ENCODE measurements around the gene RTP2. TPM values are rescaled to one million over a fixed set of nuclear protein-coding genes. Genes with fewer than 3 reads are reported as not detected.

The RTP2 gene
- total RNA-seq, 1 donor from 2014 or later, result not detected

DNA sequence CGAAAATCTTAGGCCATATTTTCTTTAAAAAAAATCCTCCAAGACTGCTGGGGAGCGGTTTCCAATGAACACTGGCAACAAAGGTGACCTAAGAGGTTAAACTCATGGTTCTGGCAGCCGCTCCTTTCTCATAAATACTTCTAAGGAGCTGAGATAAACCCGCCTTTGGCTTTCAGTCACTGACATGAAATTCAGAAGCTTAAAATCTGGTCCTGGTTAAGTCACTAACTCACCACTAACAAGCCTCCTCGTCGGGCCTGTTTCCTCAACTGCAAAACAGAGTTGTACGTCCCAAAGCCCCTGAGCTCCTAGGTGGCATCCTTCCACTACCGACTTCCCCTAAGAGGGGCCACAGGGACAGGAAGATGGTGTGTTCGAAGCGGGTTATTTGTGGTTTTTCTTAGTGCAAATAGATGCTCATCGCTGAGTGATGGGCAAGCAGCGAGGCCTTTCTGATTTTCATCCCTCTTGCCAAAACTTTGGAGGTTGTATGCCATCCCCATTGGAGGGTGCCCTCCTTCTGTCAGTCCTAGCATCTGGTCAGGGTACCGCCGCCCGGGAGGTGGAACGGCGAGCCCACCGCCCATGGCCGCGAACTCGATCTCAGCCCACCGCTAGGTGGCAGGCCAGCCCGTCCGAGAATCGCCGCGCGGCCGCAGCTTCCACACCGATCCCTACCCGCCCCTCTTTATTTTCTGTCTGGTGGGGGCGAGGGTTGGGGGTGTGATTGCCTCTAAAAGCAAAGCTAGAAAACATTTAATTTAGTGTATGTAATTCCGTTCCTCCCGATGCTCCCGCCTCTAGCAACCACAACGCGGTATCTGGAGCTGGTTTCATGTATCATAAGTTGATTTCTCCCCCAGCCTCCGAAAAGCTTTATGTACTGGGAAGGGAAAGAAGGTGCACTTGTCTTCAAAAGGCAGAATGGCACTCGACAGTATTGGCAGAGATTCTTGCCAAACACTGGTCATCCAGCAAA lies 38.4 kb upstream of the RTP2 start:
- intact Hi-C loops (cut with micrococcal nuclease), result loop anchor here (2.0 to 10.0 kb wide), 2 partner anchors 1214 to 1404 kb away; no protein-coding TSS in a partner anchor

DNA sequence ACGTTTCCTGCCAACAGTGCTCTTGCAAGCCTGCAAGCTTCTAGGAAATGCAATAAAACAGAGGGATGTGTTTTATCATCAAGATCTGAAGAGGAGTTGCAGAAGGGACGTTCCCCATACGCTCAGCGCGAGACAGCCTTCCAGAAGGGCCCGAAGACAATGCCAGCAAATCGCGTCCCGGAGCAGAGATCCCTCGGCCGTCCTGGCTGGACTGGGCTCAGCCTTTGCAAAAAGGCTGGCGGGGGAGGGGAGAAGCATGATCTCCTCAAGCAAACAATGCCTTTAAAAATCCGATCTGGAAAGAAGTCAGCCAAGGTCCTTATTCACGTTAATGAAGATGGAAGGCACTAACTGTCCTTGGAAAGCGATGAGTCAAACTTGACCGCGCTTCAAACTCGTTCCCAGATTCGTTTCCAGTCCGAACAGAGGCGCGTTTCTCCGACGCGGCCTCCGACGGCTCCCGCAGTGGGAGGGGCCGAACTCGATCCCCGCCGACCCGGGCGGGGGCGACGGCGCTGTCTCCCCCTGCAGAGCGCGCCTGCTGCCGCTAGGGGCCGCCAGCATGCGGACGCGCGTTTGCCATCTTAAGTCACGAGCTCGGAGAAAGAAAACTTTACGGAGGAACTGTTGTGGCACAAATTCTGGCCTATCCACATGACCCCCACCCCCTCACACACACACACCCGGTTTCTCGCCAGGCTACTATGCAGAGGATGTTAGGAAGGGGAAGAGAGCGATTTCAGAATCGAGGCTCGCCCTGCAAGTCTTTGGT lies 37.4 kb upstream of the RTP2 start:
- intact Hi-C loops (cut with micrococcal nuclease), result loop anchor here (2.0 to 10.0 kb wide), 2 partner anchors 1215 to 1405 kb away; no protein-coding TSS in a partner anchor
- peak; percentile 21 for ATAC-seq
- DNase-seq, result peak; percentile 89

More for the DNA sequence above, 38.4 kb upstream of the RTP2 start:
- DNase-seq (peak; percentile 85), ATAC-seq (peak; percentile 11)

DNA sequence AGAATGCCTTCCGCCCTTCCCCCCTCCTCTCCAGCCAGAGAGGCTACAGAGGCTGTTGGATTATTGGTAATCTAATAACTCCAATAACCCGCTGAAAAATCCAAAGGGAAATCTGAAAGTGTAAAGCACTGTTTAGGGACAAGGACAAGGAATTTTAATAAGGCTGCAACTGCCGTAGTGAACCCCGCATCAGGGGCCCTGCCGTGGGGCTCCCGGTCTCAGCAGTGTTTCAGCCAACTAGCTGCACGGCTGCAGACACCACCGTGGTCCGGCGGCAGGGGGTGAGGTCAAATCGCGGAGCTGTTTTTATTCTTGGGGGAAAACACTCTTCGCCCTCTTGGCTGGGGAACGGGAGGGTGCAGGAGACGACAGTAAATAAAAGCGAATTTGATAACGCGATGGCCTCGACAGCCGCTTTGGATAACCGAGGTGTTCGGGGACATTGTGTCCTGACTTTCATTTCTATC lies 36.8 kb upstream of the RTP2 start:
- DNase-seq (peak; percentile 66), ATAC-seq (peak; percentile 1)
- intact Hi-C loops (cut with micrococcal nuclease), result no loop called here

DNA sequence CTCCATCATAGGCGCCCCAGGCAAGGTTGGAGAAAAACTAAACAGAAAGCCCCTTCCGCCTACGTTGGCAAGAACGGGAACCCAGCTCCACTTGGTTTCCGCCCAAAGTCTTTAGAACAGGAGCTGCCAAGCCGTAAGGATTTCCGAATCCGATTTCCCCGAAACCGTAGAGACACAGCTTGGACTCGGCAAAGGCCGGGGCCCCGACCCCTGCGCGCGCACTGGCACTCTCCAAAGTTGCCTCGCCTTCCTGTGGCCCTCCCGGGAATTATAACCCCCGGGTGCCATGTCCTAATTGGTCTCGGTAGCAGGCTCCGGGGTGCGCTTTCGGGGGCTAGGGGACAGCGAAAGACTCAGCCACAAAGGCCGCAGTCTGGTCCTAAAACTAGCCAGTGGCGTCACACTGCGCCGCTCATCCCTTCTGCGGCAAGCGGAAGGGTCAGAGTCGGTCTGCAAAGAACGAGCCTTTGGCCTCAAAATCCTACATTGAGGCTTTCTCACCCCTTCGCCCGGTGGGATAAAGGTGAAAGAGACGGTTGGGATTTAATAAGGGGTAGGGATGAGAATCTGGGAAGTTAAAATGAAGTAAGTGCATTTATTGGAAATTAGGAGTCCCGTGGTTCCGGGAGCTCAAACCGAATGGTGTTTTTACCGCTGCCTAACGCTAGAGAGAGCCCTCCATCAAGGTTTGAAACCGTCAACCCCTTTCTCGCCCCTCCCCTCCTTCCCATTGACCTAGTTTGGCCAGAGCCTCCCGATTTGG lies 36.2 kb upstream of the RTP2 start:
- intact Hi-C loops (cut with micrococcal nuclease), result no loop called here
- ATAC-seq (peak; percentile 70), DNase-seq (peak; percentile 84)

DNA sequence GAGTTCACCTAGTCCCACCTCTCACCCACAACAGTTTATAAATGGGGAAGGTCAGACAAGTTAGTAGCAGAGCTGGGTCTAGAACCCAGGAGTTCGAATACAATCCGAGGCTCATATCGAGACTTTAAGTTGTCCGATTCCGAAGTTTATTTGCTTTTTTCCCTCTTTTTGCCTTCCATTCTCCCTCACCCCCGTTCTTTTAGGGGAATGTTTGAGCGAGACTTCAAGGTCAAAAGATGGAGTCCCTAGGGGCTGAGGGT lies 35.6 kb upstream of the RTP2 start:
- DNase-seq, result no peak
- no peak for ATAC-seq
- intact Hi-C loops (cut with micrococcal nuclease), result no loop called here

DNA sequence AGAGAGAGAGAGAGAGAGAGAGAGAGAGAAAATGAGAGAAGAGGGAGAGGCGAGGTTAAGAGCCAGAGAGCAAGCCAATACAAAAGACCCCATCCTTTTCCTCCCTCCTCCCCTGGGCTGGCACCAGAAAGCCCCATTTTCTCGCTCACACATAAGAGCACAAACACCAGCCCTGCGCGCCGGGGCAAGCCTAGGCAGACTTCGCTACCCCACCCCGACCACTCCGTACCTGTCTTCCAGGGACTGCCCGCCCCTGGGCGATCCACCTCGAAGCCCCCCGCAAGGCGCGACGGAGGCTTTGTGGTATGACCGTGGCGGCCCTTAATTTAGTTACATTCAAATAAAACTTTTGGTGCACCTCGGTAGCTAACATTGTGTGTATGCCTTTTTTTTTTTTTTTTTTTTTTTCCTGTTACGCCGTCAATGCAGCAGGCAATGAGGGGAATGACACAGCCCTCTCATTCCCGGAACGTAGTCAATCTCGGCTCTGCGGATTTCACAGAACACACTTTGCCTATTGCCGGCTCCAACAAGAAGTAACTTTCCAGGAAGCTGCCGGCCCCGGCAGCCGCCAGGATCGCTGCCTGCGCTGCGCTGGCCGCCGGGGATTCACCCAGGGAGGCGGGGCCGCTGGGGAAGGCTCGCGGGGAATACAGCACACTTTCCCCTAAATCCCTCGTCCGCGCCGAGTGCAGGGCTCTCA lies 35.2 kb upstream of the RTP2 start:
- DNase-seq (peak; percentile 88), ATAC-seq (peak; percentile 34)
- intact Hi-C loops (cut with micrococcal nuclease), result no loop called here

DNA sequence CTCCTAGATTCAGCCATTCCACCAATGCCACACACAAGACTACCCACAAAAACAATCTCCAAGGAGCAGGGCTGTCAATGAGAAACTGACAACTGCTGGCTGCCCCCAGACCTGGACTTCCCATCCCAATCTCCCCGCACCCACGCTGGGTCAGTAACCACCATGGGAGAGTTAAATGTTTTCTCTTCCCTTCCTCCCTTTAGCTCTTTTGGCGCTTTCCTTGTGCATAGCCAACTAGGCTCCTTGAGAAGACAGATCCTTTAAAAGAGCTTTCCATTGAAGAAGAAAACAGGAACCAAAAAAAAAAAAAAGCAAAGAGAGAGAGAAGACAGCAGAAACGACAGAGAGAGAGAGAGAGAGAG lies 34.6 kb upstream of the RTP2 start:
- ATAC-seq (no peak), DNase-seq (no peak)
- intact Hi-C loops (cut with micrococcal nuclease), result no loop called here

DNA sequence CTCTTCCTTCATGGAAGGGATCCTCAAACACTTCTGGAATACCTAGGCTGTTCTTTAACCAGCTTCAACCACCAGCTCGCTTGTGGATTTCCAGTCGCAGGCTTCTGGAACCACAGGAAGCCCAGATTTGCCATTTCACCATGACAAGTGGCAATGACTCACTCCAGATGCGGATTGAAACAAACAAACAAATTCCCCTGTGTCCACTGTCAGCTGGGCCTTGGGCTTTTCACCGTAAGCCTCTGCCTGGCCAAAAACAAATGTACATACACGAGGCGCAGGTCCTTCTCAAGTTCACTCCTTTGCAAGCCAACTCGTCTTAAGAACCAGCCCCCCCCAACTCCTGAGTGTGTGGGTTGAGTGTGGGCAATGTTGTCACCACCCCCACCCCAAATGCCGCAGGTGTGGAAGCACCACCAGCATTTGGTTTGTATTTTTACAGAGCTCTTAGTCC lies 34.1 kb upstream of the RTP2 start:
- DNase-seq (no peak), ATAC-seq (no peak)
- intact Hi-C loops (cut with micrococcal nuclease), result no loop called here

DNA sequence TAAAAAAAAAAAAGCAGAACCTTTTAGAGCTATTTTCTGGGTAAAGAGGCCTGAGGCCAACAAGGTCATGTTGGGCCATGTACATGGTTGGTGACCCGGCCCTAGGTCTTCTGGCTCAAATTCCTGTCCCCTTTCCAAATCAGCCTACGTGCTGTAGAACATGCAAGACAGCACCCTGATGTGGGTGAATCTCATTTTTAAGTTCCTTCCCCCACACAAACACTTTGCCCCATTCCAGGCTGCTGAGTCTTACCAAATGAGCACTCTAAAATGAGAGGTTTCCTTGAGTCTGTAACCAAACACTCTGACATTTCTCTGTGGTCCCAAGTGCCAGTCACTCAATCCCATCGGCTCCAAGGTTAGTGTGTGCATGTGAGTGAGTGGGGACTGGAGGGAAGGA lies 33.5 kb upstream of the RTP2 start:
- intact Hi-C loops (cut with micrococcal nuclease), result no loop called here
- ATAC-seq (no peak), DNase-seq (no peak)

DNA sequence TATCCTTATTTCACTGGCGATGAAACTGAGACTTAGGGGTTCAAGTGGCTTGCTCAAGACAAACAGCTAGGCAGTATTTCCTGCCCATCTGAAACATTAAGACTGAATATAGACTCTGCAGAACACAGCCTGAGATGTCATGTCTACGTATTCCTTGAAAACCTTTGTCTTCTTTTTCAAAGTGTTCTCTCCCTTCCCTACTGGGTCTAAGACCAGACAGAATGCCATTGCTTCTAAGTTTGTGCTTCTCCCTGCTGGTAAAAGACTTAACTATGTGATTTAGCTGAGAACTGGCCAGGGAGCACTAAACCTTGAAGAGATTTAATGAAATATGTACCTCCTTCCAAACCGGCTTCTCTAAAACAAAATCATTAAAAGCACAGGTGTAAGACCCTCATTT lies 33.0 kb upstream of the RTP2 start:
- no peak for DNase-seq
- intact Hi-C loops (cut with micrococcal nuclease), result no loop called here
- ATAC-seq, result no peak

DNA sequence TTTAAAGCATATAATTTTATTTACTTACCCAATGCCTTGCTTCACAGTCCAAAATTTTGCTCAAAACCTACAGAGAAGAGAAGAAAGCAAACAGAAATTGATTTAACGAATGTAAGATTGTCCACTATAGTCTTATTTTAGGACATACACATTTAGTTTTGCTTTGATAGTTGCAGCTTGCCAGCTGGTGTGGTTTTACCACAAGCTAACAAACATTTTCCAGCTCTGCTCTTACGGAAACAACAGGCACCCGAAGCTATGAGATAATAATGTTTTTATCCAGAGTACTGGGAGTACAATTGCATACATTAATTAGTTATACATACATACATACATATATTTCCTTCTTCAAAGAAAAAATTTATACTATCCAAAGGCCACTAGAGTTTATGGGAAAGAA lies 32.5 kb upstream of the RTP2 start:
- no peak for ATAC-seq
- DNase-seq, result no peak
- intact Hi-C loops (cut with micrococcal nuclease), result no loop called here

DNA sequence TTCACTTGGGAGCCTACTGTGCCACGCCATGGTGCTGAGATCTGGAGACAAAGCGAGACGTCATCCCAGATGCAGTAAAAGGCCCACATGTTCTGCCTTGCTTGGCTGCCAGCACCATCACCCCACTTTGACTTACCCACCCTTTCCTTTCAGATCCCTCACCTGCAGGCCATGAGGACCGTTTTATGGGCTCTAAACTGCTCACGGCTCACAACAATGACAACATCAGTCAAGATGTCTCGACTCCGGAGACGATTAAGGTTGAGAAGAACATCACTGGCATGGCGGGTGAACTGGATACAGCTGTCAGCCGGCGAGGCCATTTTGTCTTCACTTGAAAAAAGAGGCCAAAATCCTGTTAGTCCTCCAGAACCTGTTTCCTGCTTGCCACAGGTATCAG lies 31.0 kb upstream of the RTP2 start:
- no peak for DNase-seq
- intact Hi-C loops (cut with micrococcal nuclease), result no loop called here
- ATAC-seq, result no peak

DNA sequence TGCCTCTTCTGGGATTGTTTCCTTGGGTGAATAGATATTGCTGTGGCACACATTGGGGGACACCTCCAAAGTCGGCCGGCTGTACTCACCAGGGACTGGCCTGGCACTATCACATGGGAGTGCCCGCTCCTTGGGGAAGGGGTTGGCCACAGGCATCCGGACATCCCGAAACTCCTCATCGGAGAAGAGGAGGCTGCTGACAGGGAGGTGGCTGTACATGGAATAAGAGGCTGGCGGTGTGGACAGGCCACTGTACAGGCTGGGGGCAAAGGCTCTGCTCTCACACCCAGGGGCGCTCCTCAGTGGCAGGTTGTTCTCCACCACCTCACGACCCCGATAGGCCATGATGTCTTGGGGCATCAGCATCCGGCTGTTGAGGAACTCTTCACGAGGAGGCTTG lies 27.2 kb upstream of the RTP2 start:
- ATAC-seq (no peak), DNase-seq (no peak)
- intact Hi-C loops (cut with micrococcal nuclease), result no loop called here

DNA sequence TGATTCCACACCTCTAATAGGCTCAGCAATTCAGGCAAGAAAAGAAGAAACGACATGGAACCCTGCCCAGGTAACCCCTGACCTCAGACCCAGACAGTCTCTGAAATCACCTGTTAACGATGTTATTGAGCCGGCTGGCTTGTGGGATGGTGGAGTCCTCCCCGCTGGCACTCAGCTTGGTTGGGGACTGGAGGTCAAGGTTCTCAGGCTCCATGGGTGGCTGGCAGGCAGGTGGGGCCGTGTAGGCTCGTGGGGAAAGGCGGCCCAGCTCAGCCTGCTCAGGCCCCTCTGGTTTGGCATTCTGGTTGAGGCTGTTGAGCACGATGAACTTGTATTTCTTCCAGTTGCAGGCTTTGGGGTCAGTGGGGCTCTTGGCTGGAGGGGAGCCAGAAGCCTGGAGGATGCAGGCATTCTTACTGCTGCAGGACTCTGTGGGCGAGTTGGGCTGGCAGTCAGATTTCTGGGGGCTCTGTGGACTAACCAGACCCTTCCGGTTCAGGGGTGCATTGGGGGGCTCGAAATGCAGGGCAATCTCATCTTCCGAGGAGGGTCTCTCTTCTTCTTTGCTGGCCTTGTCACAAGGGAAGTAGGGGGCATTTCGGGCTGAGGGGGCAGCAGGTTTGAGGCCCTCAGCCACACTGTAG lies 26.7 kb upstream of the RTP2 start:
- intact Hi-C loops (cut with micrococcal nuclease), result no loop called here
- DNase-seq (no peak), ATAC-seq (no peak)

DNA sequence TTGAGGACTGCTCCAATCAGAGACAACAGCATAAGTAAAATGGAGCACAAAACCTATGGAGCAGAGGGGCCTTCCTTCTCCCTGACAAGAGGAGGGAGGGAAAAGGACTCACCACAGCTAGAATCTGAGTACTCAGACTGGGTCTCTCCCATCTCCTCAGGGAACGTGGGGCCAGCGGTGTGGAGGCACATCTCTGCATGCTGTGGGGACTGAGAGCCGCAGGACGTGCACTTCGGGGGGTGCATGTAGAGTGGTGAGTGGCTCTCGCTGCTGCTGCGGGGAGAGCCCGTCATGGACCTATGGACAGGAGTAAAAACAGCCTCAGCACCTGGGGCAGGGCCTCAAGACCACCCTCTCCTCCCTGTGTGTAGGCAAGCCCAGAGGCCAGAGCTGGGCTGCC lies 25.9 kb upstream of the RTP2 start:
- ATAC-seq (no peak), DNase-seq (no peak)
- intact Hi-C loops (cut with micrococcal nuclease), result no loop called here

DNA sequence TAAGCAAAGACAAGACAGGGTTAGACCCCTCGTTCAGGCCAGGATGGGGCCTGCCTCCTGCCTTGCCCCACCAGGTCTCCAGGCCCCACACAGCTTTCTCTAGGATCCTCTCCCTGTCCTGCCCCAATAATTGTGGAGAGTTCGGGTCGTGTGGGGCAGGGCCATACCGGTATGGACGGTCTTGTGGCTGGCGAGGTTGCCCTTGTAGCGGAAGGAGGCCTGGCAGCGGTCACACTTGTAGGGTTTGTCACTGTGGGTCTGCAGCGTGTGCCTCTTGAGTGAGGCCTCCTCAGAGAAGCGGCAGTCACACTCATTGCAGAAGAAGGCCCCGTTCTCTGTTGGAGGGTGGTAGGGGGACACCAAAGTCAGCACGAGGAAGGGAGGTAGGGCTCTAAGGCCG lies 24.2 kb upstream of the RTP2 start:
- ATAC-seq (no peak), DNase-seq (no peak)
- intact Hi-C loops (cut with micrococcal nuclease), result no loop called here

DNA sequence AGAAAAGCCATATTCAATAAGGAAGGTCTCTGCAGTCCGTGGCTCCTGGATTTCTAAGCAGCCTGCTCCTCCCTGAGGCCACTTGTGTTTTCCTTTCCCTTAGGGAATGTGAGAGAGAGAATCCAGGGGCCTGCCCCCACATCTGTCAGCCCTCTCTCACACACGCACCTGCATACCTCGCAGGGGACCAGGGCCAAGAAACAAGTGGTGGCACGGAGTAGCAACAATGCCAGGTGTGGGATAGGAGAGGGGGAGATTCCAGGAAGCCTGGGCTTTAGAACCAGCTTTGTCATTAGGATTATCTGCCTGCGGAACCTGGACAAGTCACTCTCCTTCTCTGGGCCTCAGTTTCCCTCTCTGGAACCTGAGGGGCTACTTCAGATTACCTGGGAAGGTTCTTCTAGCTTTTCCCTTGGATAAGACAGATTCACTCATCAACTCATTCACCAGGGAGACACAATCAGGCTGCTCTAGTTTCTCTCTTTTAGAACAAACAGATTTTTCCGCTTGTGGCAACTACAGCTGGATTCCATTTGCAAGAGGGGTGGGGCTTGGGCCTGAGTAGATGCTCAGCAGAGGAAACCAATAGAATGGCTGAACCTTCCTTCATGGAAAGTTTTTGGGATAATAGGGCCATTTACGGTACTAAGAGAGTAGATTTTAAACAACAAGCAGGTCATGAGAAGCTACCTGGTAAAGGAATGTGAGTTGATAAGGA lies 23.5 kb upstream of the RTP2 start:
- DNase-seq, result no peak
- ATAC-seq, result no peak
- intact Hi-C loops (cut with micrococcal nuclease), result no loop called here

DNA sequence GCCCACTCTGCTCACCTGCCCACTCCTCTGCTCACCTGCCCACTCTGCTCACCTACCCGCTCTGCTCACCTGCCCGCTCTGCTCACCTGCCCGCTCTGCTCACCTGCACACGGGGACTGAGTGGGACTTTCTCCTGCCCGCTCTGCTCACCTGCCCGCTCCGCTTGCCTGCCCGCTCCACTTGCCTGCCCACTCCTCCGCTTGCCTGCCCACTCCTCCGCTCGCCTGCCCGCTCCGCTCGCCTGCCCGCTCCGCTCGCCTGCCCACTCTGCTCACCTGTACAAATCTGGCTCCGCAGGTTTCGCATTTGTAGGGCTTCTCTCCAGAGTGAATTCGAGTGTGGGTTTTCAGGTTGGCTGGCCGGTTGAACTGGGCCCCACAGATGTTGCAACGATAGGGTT lies 22.9 kb upstream of the RTP2 start:
- ATAC-seq (no peak), DNase-seq (no peak)
- intact Hi-C loops (cut with micrococcal nuclease), result no loop called here

Measured in left ventricle myocardium superior (tissue), 1 donor.